HL-60 (cell line): ENCODE data around the gene FSIP2.

Experiments
- DNase-seq, 2 experiments: peaks; one replicate each; pipeline ENCODE4 v3.0.0-alpha.2; 2010 to 2020; ENCODE audit warnings: low read depth in 1 of 2, low spot score in 1 of 2
- H3K27ac ChIP-seq: fragments of 250-450 bp; sonication (Bioruptor Pico); replicated peaks from 2 replicates; pipeline ENCODE4 v1.5.1; 2020; ENCODE audit warnings: mild to moderate bottlenecking, moderate library complexity
- H3K27me3 ChIP-seq: fragments of 250-450 bp; sonication (Bioruptor Pico); 2 replicates; pipeline ENCODE4 v1.5.1; 2021; ENCODE audit warnings: mild to moderate bottlenecking, moderate library complexity; ENCODE audit not compliant: insufficient read depth, poor library complexity, severe bottlenecking
- H3K4me3 ChIP-seq: replicated peaks from 2 replicates; pipeline ENCODE4 v1.5.1; 2011; ENCODE audit warnings: mild to moderate bottlenecking, control low read depth, low read length; ENCODE audit not compliant: insufficient read depth
- CTCF ChIP-seq: IDR thresholded peaks from one replicate; pipeline ENCODE4 v1.5.1; 2011; ENCODE audit warnings: low read length, control low read depth, inconsistent platforms; ENCODE audit not compliant: insufficient read depth
- GABPA ChIP-seq: IDR thresholded peaks from 2 replicates; pipeline ENCODE4 v1.6.1; 2012; ENCODE audit warnings: low read depth
- POLR2AphosphoS5 ChIP-seq: IDR thresholded peaks from 2 replicates; pipeline ENCODE4 v1.6.1; 2012; ENCODE audit warnings: low read depth
- REST ChIP-seq: IDR thresholded peaks from 2 replicates; pipeline ENCODE4 v1.6.1; 2012; ENCODE audit warnings: low read depth; ENCODE audit not compliant: insufficient replicate concordance
- SPI1 ChIP-seq: IDR thresholded peaks from 2 replicates; pipeline ENCODE4 v1.6.1; 2012; ENCODE audit warnings: low read depth, mild to moderate bottlenecking, borderline replicate concordance

The FSIP2 gene

GRCh38 chr2:185802926-185803325 is 64.3 kb downstream of the FSIP2 start:
- no peak for TF ChIP-seq SPI1
- TF ChIP-seq REST: no peak
- no peak for TF ChIP-seq POLR2AphosphoS5
- TF ChIP-seq CTCF: no peak
- no peak for TF ChIP-seq GABPA
- no peak overlapping the region for H3K27ac ChIP-seq
- no peak overlapping the region for H3K4me3 ChIP-seq
- DNase-seq: no peak
- H3K27me3 ChIP-seq: no peaks in the 10 kb centered on the region

GRCh38 chr2:185806783-185807182 is 68.2 kb downstream of the FSIP2 start:
- H3K27me3 ChIP-seq: no peaks in the 10 kb centered on the region
- no peak for TF ChIP-seq REST
- no peak for TF ChIP-seq CTCF
- TF ChIP-seq SPI1: no peak
- no peak for TF ChIP-seq POLR2AphosphoS5
- TF ChIP-seq GABPA: no peak
- DNase-seq: no peak
- H3K4me3 ChIP-seq: no peak overlapping the region
- no peak overlapping the region for H3K27ac ChIP-seq

- DNase-seq: no peak
- H3K27ac ChIP-seq: no peak overlapping the region
- H3K27me3 ChIP-seq: no peaks in the 10 kb centered on the region
- TF ChIP-seq SPI1 (no peak), REST (no peak), GABPA (no peak), CTCF (no peak), POLR2AphosphoS5 (no peak)
- H3K4me3 ChIP-seq: no peak overlapping the region
These were observed 68.7 kb downstream of the FSIP2 start for GRCh38 chr2:185807351-185807750.
